NCI-H2107 treated with DMSO at 0.1 percent for 48 hours (cell line): ENCODE measurements around the gene CXCL14.
A peak's percentile ranks its signal among the peaks of the same experiment; 100 is the strongest.

Experiments
- DNase-seq: peaks from one replicate; lab custom pipeline; 2025; ENCODE audit not compliant: unreplicated experiment; lab: John Stamatoyannopoulos, UW

Gene CXCL14

GRCh38 chr5:135568923-135569360, 9.8 kb downstream of the CXCL14 start:
- no peak for DNase-seq

DNA sequence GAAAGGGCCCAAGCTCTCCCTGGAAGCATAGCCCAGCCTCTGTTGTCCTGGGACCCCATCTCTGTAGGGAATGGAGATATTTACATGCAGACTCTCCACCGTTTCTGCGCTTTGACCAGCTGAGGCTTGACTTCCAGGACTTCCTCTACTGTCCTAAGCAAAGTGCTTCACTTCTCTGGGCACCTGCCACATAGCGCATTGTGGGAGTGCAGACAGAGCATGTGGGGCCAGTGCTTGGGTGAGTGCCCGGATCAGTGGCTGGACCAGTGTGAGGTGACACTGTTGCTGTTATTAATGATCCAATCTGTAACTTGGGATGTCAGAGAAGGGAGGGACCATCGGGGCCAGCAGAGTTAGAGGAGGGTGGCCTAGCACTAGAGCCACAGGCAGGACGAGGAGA, 10.5 kb downstream of the CXCL14 start:
- no peak for DNase-seq

DNA sequence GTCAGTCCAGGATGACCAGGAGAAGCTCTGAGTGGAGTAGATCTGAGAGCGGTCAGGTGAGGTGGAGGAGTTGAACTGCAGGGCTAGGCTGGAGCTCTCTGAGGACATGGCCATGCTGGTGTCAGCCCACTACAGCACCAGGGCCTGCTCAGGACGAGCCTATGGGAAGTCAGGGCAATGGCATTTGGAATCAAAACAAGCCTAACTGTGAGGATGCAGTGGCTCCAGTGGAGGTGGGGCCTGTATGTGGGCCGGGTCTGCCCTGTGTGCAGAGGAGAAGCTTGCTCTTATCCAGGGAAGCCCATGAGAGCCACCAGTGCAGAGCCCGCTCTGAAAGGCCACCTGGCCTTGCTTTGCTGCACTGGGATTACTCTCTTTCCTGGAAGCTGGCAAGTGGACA, 11.1 kb downstream of the CXCL14 start:
- DNase-seq = no peak

- no peak for DNase-seq
Measured at GRCh38 chr5:135566422-135567400, 12.1 kb downstream of the CXCL14 start.

- DNase-seq = no peak
Measured at GRCh38 chr5:135565725-135566421, 12.9 kb downstream of the CXCL14 start.

DNA sequence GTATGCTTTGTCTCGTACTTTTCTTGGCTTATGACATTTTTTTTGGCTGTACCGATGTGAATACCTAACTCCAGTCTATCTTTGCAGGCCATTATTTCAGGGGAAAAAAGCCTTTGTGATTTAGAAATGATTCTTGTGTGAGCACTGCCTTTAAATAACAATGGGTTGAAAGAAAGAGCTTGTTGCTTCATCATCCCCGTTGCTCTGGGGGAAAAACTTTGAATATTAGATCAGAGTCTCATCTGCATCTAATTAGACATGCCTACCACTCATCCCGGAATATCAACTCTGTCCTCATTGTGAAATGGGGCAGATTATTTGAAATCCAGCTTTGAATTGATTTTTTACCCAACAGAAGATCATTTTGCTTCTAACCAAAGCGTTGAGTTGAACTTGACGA, 13.5 kb downstream of the CXCL14 start:
- no peak for DNase-seq

DNA sequence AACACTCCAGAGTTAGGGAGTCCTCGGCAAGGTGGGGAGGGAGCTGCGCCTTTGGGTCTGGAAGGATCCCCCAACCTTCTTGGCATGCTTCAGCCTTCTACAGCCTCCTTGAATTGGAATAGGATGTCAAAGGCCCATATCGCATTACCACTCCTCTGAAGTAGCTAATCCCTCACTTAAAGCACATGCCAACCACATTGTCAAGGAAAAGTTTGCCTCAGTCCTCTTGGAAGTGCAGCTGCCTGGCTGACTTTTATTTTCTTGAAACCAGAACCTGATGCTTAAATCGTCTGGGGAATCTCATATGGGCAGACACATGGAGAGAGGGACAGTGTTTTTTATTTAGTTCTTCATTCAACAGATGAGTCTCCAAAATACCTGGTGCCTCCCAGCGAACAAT, 14.5 kb downstream of the CXCL14 start:
- DNase-seq = no peak

DNA sequence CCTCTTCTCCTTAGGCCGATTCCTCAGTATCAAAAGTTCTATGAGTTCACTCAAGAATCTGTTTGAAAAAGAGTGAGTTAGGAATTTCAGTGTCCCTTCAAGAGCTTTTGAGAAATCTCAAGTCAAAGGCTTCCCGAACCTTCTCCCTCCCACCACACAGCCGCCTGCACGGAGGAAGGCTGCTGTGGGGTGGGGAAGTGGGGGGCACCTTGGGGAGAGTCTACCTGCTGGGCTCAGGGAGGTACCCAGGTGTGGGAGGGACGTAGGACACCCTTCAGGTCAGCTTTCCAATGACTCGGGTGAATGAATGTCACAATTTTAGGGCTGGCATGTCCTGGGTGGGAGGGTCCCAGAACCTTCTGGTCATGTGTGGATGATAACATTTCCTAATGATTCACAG, 17.5 kb downstream of the CXCL14 start:
- no peak for DNase-seq

DNA sequence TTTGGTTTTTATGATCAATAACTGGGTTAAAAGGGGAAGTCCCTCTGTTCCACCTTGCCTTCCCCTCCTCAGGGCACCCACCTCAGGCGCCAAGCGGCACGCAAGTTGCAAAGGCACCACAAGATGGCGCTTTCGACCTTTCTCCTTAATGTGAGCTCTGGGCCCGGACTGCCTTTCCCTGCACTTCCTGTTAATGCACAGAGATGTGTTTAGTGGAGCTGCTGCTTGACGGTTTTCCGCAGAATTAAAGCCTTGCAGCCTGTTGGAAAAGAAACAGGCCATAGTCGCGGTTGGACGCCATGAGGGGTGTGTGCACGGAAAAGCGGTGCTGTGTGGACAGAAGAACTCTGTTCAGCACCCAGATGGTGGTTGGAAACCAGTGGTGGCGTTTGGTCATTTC, 17.9 kb downstream of the CXCL14 start:
- peak; percentile 56 for DNase-seq

DNA sequence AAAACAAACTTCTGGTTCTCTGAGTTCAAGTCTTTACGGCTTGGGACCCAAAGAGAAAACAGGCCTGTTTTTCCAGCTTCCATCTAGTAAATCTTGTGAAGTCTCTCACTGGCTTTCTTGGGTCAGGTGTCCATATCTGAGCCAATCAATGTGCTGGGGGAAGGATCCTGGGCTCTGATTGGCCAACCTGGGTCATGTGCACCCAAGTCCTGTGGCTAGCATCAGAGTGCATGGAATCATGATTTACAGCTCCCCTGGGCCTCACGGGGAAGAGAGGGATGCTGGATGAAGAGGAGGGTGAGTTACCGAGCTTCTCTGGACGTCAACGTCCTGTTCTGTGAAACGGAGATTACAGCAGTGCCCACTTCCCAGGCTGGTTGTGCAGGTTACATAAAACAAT, 19.4 kb downstream of the CXCL14 start:
- DNase-seq = no peak

DNA sequence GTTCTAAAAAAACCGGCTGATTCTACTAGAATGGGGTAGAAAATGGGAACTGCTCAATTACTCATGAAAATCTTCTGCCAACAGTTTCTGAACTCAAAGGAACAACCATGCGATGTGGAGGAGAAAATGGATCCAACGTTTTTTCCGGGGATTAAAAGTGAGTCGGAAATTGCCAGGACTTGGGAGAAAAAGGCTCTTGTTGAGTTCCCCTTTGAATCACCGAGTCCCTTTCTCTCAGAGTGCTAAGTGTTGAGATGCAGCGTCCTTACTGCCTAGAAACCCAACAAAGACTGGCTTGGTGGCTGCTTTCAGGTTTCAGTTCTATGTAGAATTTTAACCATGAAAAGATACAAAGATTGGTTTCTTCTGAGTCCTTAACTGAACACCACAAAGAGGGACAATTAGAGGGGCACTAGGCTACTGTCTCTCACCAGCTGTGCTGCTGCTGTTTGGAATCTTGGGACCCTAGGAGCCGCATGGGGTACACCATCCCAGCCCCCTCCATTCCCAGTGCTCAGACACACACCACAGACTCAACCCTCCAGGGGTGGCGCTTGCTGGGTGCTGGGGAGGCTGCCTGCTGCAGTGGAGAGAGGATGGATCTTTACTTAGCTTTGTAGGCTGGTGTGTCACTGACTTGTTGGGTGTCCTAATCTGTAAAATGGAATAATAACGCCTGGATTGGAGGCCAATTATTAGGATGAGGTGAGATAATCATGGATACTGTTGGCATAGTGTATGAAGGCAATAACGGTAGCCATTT, 21.5 kb downstream of the CXCL14 start:
- DNase-seq = no peak

DNA sequence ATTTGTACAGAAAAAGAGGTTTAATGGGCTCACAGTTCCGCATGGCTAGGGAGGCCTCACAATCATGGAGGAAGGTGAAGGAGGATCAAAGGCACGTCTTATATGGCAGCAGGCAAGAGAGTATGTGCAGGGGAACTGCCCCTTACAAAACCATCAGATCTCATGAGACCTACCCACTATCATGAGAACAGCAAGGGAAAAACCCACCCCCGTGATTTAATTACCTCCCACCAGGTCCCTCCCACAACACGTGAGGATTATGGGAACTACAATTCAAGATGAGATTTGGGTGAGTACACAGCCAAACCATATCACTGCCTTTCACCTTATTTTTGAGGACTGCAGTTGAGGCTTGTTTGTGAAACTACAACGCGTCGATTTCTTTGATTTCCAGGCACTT, 22.2 kb downstream of the CXCL14 start:
- DNase-seq = no peak

DNA sequence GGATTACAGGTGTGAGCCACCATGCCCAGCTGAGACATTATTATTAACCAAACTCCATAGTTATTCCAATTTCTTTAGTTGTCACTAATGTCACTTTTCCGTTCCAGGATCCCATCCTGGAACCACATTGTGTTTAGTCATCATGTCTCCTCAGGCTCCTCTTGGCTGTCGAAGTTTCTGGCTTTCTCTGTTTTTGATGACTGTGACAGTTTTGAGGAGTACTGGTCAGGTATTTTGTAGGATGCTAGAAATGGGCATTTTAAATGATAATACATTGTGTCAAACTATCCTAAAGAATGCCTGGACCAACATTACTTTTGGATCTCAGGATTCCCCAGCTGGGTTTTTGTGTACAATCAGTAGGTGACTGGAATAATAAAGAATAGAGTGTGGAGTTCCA, 23.3 kb downstream of the CXCL14 start:
- DNase-seq = no peak

- DNase-seq = peak; percentile 13
Measured at GRCh38 chr5:135553688-135554462, 24.9 kb downstream of the CXCL14 start.

GRCh38 chr5:135551593-135552447, 27.0 kb downstream of the CXCL14 start:
- DNase-seq = peak; percentile 72

GRCh38 chr5:135549413-135549812, 29.4 kb downstream of the CXCL14 start:
- DNase-seq = no peak

DNA sequence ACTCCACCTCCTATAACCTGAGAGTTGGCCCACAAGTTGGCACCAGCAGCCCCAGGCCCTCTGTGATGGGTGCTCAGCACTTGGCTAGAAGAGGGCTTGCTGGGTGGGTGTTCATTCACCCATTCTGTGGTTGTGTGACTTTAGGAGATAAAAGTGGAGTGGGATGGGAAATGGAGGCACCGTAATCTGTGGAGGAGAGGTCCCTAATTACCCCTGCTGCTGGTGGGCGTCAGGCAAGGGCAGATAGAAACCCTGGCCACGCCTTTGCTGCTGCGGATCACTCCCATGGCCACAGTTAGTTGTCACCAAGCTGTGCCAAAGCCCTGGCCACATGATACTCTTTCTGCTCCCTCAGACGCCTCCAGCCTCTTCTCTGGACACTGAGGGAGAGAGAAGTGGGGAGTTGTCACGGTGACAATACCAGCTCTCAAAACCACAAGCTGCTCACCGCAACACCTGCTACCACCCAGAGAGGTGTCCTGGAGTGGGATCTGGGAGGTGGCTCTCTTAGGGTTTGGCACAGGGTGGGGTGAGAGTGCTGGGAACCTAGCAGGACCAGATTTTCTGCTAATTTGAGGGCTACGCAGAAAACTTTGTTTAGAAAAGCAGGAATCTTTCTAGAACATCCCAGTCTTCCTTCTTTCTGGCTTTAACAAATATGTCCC, 31.1 kb downstream of the CXCL14 start:
- DNase-seq = peak; percentile 73

- DNase-seq = peak; percentile 69
Measured at GRCh38 chr5:135546912-135547311, 31.9 kb downstream of the CXCL14 start.

- no peak for DNase-seq
Measured at GRCh38 chr5:135546101-135546500, 32.7 kb downstream of the CXCL14 start.
